ENCODE data around the gene TMEM225B.
"Not testable (repeated sequence)": the region's sequence is repeated elsewhere in the genome, so short reads cannot be mapped to it uniquely, and the experiment has no call there.

The TMEM225B gene

GRCh38 chr7:99579956-99580777 lies 17.9 kb upstream of the TMEM225B start:
- no peak for DNase-seq

GRCh38 chr7:99580778-99581332 lies 17.2 kb upstream of the TMEM225B start:
- DNase-seq: not testable (repeated sequence)

- no peak for DNase-seq
Observed at GRCh38 chr7:99588868-99589267, 9.2 kb upstream of the TMEM225B start.

GRCh38 chr7:99594948-99595745 lies 2.9 kb upstream of the TMEM225B start:
- no peak for DNase-seq

- DNase-seq: no peak
Observed at GRCh38 chr7:99596408-99596955, 1.6 kb upstream of the TMEM225B start.

GRCh38 chr7:99599836-99600235 lies 1.8 kb downstream of the TMEM225B start:
- no peak for DNase-seq

- no peak for DNase-seq
Observed at GRCh38 chr7:99601656-99602310, 3.7 kb downstream of the TMEM225B start.

GRCh38 chr7:99605527-99605926 lies 7.5 kb downstream of the TMEM225B start:
- no peak for DNase-seq

- DNase-seq: no peak
Observed at GRCh38 chr7:99606531-99606930, 8.5 kb downstream of the TMEM225B start.

- DNase-seq: no peak
Observed at GRCh38 chr7:99607548-99607947, 9.5 kb downstream of the TMEM225B start.

GRCh38 chr7:99614495-99614894 lies 16.4 kb downstream of the TMEM225B start:
- DNase-seq: no peak

- no peak for DNase-seq
Observed at GRCh38 chr7:99615989-99616358, 17.9 kb downstream of the TMEM225B start.

- peak; percentile 81 for DNase-seq
Observed at GRCh38 chr7:99616359-99617191, 18.5 kb downstream of the TMEM225B start, which contains the start of gene ZSCAN25. Gene ZSCAN25 (plus strand): TSS chr7:99616946. CDS start chr7:99619607, 2,661 bp downstream.

- no peak for DNase-seq
Observed at GRCh38 chr7:99617192-99617781, 19.2 kb downstream of the TMEM225B start.

- no peak for DNase-seq
Observed at GRCh38 chr7:99618726-99619125, 20.7 kb downstream of the TMEM225B start.

GRCh38 chr7:99619571-99620130 lies 21.6 kb downstream of the TMEM225B start:
- DNase-seq: no peak

GRCh38 chr7:99621271-99621670 lies 23.2 kb downstream of the TMEM225B start:
- no peak for DNase-seq

GRCh38 chr7:99622596-99622995 lies 24.5 kb downstream of the TMEM225B start:
- DNase-seq: no peak

- no peak for DNase-seq
Observed at GRCh38 chr7:99623091-99623693, 25.1 kb downstream of the TMEM225B start.

GRCh38 chr7:99623702-99624447 lies 25.8 kb downstream of the TMEM225B start:
- no peak for DNase-seq

Data from NCI-H1436 treated with DMSO at 0.1 percent for 48 hours (cell line).